GM10266 (cell line): Measurements from ENCODE around the gene GPATCH8.

Experiments used
- DNase-seq: peaks from one replicate; pipeline ENCODE4 v3.0.0; 2012; ENCODE audit errors: extremely low spot score
- CTCF ChIP-seq: IDR thresholded peaks from 2 replicates; pipeline ENCODE4 v1.5.1; 2012; ENCODE audit warnings: mild to moderate bottlenecking, low read depth; ENCODE audit not compliant: control insufficient read depth, insufficient read depth; ENCODE audit errors: missing control alignments

Gene GPATCH8

GRCh38 chr17:44390250-44390870 lies 112.8 kb downstream of the GPATCH8 start:
- DNase-seq, result no peak

GRCh38 chr17:44389723-44390202 lies 113.4 kb downstream of the GPATCH8 start:
- DNase-seq, result no peak
- no peak for TF ChIP-seq CTCF

More at GRCh38 chr17:44390250-44390870, 112.8 kb downstream of the GPATCH8 start:
- no peak for TF ChIP-seq CTCF

- TF ChIP-seq CTCF, result no peak
- no peak for DNase-seq
Measured at GRCh38 chr17:44389281-44389680, 113.9 kb downstream of the GPATCH8 start, which contains the start of gene ITGA2B. ITGA2B (minus strand) TSS chr17:44389649; CDS start chr17:44389473, 176 bp downstream.

- DNase-seq, result no peak
- no peak for TF ChIP-seq CTCF
Measured at GRCh38 chr17:44387804-44388203, 115.4 kb downstream of the GPATCH8 start.

GRCh38 chr17:44386182-44386525 lies 117.1 kb downstream of the GPATCH8 start:
- DNase-seq, result no peak
- TF ChIP-seq CTCF, result no peak

GRCh38 chr17:44385287-44386181 lies 117.7 kb downstream of the GPATCH8 start:
- peak; percentile 94 for DNase-seq
- TF ChIP-seq CTCF, result peak; percentile 10
